Measurements from ENCODE around the gene PECR. TPM values are rescaled to one million over a fixed set of nuclear protein-coding genes. Genes with fewer than 3 reads are reported as not detected.
A peak's percentile ranks its signal among the peaks of the same experiment; 100 is the strongest.

PECR gene
- total RNA-seq, 6 experiments from 2014 or later: 43.4 to 115 (median 80.3) TPM

- intact Hi-C loops (cut with DNase I): no loop called here
- TF ChIP-seq, protein P1, sequence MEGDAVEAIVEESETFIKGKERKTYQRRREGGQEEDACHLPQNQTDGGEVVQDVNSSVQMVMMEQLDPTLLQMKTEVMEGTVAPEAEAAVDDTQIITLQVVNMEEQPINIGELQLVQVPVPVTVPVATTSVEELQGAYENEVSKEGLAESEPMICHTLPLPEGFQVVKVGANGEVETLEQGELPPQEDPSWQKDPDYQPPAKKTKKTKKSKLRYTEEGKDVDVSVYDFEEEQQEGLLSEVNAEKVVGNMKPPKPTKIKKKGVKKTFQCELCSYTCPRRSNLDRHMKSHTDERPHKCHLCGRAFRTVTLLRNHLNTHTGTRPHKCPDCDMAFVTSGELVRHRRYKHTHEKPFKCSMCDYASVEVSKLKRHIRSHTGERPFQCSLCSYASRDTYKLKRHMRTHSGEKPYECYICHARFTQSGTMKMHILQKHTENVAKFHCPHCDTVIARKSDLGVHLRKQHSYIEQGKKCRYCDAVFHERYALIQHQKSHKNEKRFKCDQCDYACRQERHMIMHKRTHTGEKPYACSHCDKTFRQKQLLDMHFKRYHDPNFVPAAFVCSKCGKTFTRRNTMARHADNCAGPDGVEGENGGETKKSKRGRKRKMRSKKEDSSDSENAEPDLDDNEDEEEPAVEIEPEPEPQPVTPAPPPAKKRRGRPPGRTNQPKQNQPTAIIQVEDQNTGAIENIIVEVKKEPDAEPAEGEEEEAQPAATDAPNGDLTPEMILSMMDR (IDR thresholded peaks at IDR 0.05): peak; percentile 5 to 19 (median 16)
- no peak for TF ChIP-seq POLR2A (IDR thresholded peaks at IDR 0.05)
These were observed 22.3 kb downstream of the PECR start for GRCh38 chr2:216059233-216059834.

GRCh38 chr2:216057688-216058193 lies 23.9 kb downstream of the PECR start:
- H3K27ac ChIP-seq: peak overlapping the region; percentile 12 to 58 (median 34)
- peaks cover 0 to 34% (median 4%) of the 10 kb centered on the region in 4 donors for H3K36me3 ChIP-seq
- peaks cover 0 to 36% (median 16%) of the 10 kb centered on the region in 4 donors for H3K4me1 ChIP-seq
- intact Hi-C loops (cut with DNase I): no loop called here
- peak; percentile 42 for TF ChIP-seq POLR2A (IDR thresholded peaks at IDR 0.05)
- TF ChIP-seq, protein P1 (IDR thresholded peaks at IDR 0.05): no peak
- H3K4me3 ChIP-seq: peak overlapping the region in 1 of 3 donors; percentile 14
- no peaks in the 10 kb centered on the region for H3K9me3 ChIP-seq
- DNase-seq (peak in 2 of 3 donors; percentile 31 to 74), ATAC-seq (peak; percentile 89 to 96 (median 92))
- 16% methylated on average over 7 of the region's 7 CpGs for WGBS (ENCODE audit: insufficient coverage, low coverage, low lambda C conversion rate, missing lambda C conversion rate)
- H3K27me3 ChIP-seq: no peaks in the 10 kb centered on the region

More at GRCh38 chr2:216059233-216059834, 22.3 kb downstream of the PECR start:
- Histone ChIP-seq H3K9me3 (no peaks in the 10 kb centered on the region), H3K27ac (no peak overlapping the region), H3K27me3 (no peaks in the 10 kb centered on the region), H3K36me3 (peaks cover 0 to 50% (median 9%) of the 10 kb centered on the region in 4 donors), H3K4me1 (peaks cover 0 to 32% (median 13%) of the 10 kb centered on the region in 4 donors), H3K4me3 (no peak overlapping the region)
- WGBS (ENCODE audit: insufficient coverage, low coverage, low lambda C conversion rate, missing lambda C conversion rate): 86% methylated on average over 5 of the region's 5 CpGs
- ATAC-seq: no peak
- no peak for DNase-seq

GRCh38 chr2:216056739-216057138 lies 24.9 kb downstream of the PECR start:
- WGBS (ENCODE audit: insufficient coverage, low coverage, low lambda C conversion rate, missing lambda C conversion rate): 30% methylated on average over 3 of the region's 3 CpGs
- TF ChIP-seq, protein P1 (IDR thresholded peaks at IDR 0.05): no peak
- no peak for TF ChIP-seq POLR2A (IDR thresholded peaks at IDR 0.05)
- H3K4me1 ChIP-seq: peaks cover 0 to 36% (median 16%) of the 10 kb centered on the region in 4 donors
- H3K36me3 ChIP-seq: peaks cover 0 to 29% (median 4%) of the 10 kb centered on the region in 4 donors
- intact Hi-C loops (cut with DNase I): no loop called here
- DNase-seq: no peak
- H3K4me3 ChIP-seq: no peak overlapping the region
- H3K27ac ChIP-seq: peak overlapping the region; percentile 6 to 58 (median 34)
- ATAC-seq: no peak
- H3K27me3 ChIP-seq: no peaks in the 10 kb centered on the region
- H3K9me3 ChIP-seq: no peaks in the 10 kb centered on the region

GRCh38 chr2:216055680-216056079 lies 25.9 kb downstream of the PECR start:
- intact Hi-C loops (cut with DNase I): no loop called here
- H3K4me3 ChIP-seq: no peak overlapping the region
- H3K27me3 ChIP-seq: no peaks in the 10 kb centered on the region
- 90% methylated on average over 4 of the region's 4 CpGs for WGBS (ENCODE audit: insufficient coverage, low coverage, low lambda C conversion rate, missing lambda C conversion rate)
- no peak for ATAC-seq
- no peak overlapping the region for H3K27ac ChIP-seq
- H3K4me1 ChIP-seq: peaks cover 0 to 36% (median 16%) of the 10 kb centered on the region in 4 donors
- DNase-seq: no peak
- peaks cover 0 to 38% (median 5%) of the 10 kb centered on the region in 4 donors for H3K36me3 ChIP-seq
- no peaks in the 10 kb centered on the region for H3K9me3 ChIP-seq
- TF ChIP-seq, protein P1 (IDR thresholded peaks at IDR 0.05): no peak
- TF ChIP-seq POLR2A (IDR thresholded peaks at IDR 0.05): no peak

Measured in right lobe of liver (tissue), 6 donors.